Activated T-helper 1 cell treated with anti-CD3 and anti-CD28 coated beads, Interleukin-12 subunit alpha, Interleukin-12 subunit beta, Interleukin-2, Interleukin-4 antibody, amounts not matched to agents 30 ng/mL and 10 ng/mL and 1 ng/mL, durations not matched to agents 14 hours and 24 hours and 36 hours (primary cell): Measurements from ENCODE around the gene NEK7. TPM values are rescaled to one million over a fixed set of nuclear protein-coding genes. Genes with fewer than 3 reads are reported as not detected.
"Not testable (repeated sequence)": the region's sequence is repeated elsewhere in the genome, so short reads cannot be mapped to it uniquely, and the experiment has no call there.

Experiments used
- DNase-seq: peaks from one replicate; pipeline ENCODE4 v3.0.0; 2021; ENCODE audit warnings: low spot score
- H3K27ac Mint-ChIP-seq: one replicate; pipeline ENCODE4 v1.8.0; 2021; ENCODE audit warnings: mild to moderate bottlenecking, mixed read lengths
- H3K27me3 Mint-ChIP-seq: one replicate; pipeline ENCODE4 v1.8.0; 2022; ENCODE audit warnings: mild to moderate bottlenecking, moderate library complexity, mixed read lengths; ENCODE audit not compliant: insufficient read depth
- H3K36me3 Mint-ChIP-seq: one replicate; pipeline ENCODE4 v1.8.0; 2021; ENCODE audit warnings: low read depth, mixed read lengths
- H3K4me1 Mint-ChIP-seq: one replicate; pipeline ENCODE4 v1.8.0; 2021; ENCODE audit warnings: low read depth, mixed read lengths
- H3K4me3 Mint-ChIP-seq: one replicate; pipeline ENCODE4 v1.8.0; 2021; ENCODE audit warnings: mild to moderate bottlenecking, moderate library complexity, mixed read lengths
- H3K9me3 Mint-ChIP-seq: one replicate; pipeline ENCODE4 v1.8.0; 2021; ENCODE audit warnings: mixed read lengths
- intact Hi-C: fragments of 100-400 bp; cut with micrococcal nuclease; formaldehyde crosslinking; loops from one replicate; pipeline ENCODE4 v1.15.1; 2024
- total RNA-seq: library from RNA; stranded (reverse); gene quantifications from 2 replicates; pipeline ENCODE4 v1.2.3, GENCODE V29; 2022

NEK7 gene
- total RNA-seq, 1 donor from 2014 or later: 71.8 TPM

DNA sequence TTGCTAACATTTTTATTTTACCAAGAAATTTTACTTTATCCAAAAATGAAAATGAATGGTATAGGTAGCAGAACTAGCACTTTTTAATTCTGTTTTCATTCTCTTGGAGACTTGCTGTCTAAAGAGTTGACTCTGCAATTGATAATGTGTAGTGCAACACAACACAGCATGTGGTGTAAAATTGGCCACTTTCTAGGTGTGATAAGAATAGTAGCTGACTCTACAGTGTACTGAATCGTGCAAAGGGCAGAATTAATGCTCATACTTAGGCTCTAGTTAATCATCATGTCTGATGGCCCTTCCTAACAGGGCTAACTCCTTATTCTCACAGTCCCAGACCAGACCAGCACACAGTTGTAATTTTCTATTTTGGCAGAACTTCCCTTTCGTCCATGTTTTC is 140.5 kb downstream of the NEK7 start:
- H3K27ac Mint-ChIP-seq: no peak overlapping the region
- peaks cover 20% of the 10 kb centered on the region for H3K36me3 Mint-ChIP-seq
- H3K27me3 Mint-ChIP-seq: no peaks in the 10 kb centered on the region
- no peaks in the 10 kb centered on the region for H3K9me3 Mint-ChIP-seq
- DNase-seq: no peak
- intact Hi-C loops: no loop called here
- H3K4me1 Mint-ChIP-seq: no peaks in the 10 kb centered on the region
- H3K4me3 Mint-ChIP-seq: no peak overlapping the region

- intact Hi-C loops: no loop called here
- Mint-ChIP-seq H3K9me3 (no peaks in the 10 kb centered on the region), H3K4me1 (no peaks in the 10 kb centered on the region), H3K4me3 (no peak overlapping the region), H3K27me3 (no peaks in the 10 kb centered on the region), H3K36me3 (peaks cover 21% of the 10 kb centered on the region), H3K27ac (no peak overlapping the region)
- DNase-seq: no peak
These were observed 141.8 kb downstream of the NEK7 start for GRCh38 chr1:198298640-198299039.

DNA sequence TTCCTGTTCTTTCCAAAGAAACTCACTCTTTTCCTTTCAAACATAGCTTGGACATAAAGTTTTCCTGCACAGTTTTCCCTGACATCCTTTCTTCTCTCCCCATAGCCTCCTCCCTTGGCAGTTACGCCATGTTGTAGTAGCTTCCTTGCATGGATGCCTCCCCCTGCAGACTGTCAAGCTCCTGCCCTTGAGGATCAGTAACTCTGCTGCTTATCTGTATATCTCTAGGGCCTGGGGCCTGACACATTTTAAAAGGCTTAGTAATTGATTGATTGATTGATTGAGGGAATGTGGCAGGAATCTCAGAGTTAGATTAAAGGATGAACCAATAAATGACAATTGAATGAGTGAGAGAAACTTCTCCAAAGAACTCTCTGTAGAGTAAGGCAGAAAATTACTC is 143.7 kb downstream of the NEK7 start:
- Mint-ChIP-seq H3K4me1 (no peaks in the 10 kb centered on the region), H3K9me3 (no peaks in the 10 kb centered on the region), H3K27ac (no peak overlapping the region), H3K27me3 (no peaks in the 10 kb centered on the region), H3K36me3 (peaks cover 21% of the 10 kb centered on the region), H3K4me3 (no peak overlapping the region)
- intact Hi-C loops: no loop called here
- no peak for DNase-seq

GRCh38 chr1:198304431-198304830 is 147.6 kb downstream of the NEK7 start:
- Mint-ChIP-seq H3K4me1 (no peaks in the 10 kb centered on the region), H3K36me3 (peaks cover 20% of the 10 kb centered on the region), H3K27ac (no peak overlapping the region), H3K9me3 (peaks cover 4% of the 10 kb centered on the region), H3K27me3 (no peaks in the 10 kb centered on the region), H3K4me3 (no peak overlapping the region)
- intact Hi-C loops: no loop called here
- no peak for DNase-seq

- peaks cover 29% of the 10 kb centered on the region for H3K36me3 Mint-ChIP-seq
- H3K9me3 Mint-ChIP-seq, H3K27ac Mint-ChIP-seq, H3K4me3 Mint-ChIP-seq, intact Hi-C loops, H3K27me3 Mint-ChIP-seq, DNase-seq: not testable (repeated sequence)
- peaks cover 23% of the 10 kb centered on the region for H3K4me1 Mint-ChIP-seq
These were observed 158.0 kb downstream of the NEK7 start for GRCh38 chr1:198314817-198315216.

DNA sequence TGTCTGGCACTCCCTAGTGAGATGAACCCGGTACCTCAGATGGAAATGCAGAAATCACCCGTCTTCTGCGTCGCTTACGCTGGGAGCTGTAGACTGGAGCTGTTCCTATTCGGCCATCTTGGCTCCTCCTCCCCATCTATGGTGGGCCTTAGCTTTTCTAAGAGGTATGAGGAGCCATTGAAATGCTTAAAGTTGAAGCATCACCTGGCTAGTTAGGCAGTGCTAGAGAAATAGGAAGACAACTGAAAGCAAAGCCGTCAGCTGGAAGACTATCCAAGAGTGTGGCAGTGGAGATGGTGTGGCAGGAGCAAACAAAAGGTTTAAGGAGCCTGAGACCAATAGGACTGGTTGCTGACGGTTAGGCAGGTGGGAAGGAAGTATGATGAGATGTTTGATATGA is 158.5 kb downstream of the NEK7 start:
- Mint-ChIP-seq H3K27ac (peak overlapping the region; percentile 12), H3K36me3 (peaks cover 28% of the 10 kb centered on the region), H3K4me1 (peaks cover 23% of the 10 kb centered on the region)
- intact Hi-C loops, H3K27me3 Mint-ChIP-seq, DNase-seq, H3K9me3 Mint-ChIP-seq, H3K4me3 Mint-ChIP-seq: not testable (repeated sequence)

DNA sequence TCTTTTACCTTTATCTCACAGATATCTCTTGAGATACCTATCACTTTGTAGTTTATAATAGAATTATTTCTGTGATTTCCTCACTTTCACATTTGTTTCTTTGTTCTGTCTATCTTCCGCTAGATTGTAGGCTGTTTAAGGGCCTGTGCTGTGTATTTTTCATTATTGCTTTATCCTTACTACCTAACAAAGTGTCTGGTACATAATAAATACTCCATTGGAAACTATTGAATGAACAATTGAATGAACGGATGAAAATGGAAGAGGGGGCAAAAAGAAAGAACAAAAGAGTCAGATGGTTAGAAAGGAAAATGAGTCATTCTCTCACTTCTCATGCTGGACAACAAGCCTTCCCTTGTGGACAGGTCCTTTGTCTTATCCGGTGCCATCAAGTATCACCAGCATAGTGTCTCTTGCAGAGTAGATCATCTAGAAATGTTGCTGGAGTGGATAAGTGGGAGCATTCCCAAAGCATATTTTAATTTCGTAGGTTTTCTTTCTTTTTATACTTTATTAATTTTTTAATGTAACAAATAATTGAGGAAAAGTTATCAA is 159.8 kb downstream of the NEK7 start:
- Mint-ChIP-seq H3K4me3 (no peak overlapping the region), H3K27ac (no peak overlapping the region), H3K9me3 (no peaks in the 10 kb centered on the region), H3K4me1 (peaks cover 23% of the 10 kb centered on the region), H3K36me3 (peaks cover 31% of the 10 kb centered on the region), H3K27me3 (no peaks in the 10 kb centered on the region)
- DNase-seq: no peak
- intact Hi-C loops: no loop called here

DNA sequence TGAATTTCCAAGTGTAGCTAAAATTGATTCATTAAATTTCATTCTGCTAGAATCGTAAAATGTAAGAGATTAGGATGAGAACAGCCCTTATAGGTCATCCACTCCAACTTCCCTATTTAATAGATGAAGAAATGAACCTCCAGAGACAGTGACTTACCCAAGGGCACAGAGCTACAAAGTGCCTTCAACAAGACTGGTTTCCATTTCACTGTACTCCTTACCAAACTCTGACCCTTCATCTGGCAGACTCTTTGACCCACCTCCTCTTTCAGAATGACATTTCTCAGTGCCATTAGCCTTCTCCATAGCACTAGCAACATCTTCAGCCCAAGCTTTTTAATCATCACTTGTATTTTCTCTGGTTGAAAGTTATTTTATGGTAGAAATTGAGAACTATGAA is 161.3 kb downstream of the NEK7 start:
- H3K9me3 Mint-ChIP-seq: no peaks in the 10 kb centered on the region
- no peak overlapping the region for H3K4me3 Mint-ChIP-seq
- no peaks in the 10 kb centered on the region for H3K27me3 Mint-ChIP-seq
- H3K36me3 Mint-ChIP-seq: peaks cover 28% of the 10 kb centered on the region
- H3K27ac Mint-ChIP-seq: no peak overlapping the region
- no peak for DNase-seq
- intact Hi-C loops: no loop called here
- peaks cover 23% of the 10 kb centered on the region for H3K4me1 Mint-ChIP-seq

DNA sequence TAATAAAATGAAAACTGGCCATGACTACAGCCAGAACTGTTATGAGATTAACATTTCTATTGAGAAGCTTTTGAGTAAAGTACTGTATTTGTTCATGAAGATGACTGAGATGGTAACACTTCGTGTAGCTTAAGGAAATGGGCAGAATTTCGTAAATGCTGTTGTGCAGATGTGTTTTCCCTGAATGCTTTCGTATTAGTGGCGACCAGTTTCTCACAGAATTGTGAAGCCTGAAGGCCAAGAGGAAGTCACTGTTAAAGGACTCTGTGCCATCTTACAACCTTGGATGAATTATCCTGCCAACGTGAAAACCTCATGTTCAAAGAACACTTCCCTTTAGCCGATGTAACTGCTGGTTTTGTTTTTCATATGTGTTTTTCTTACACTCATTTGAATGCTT is 164.0 kb downstream of the NEK7 start:
- Mint-ChIP-seq H3K4me3 (no peak overlapping the region), H3K27ac (no peak overlapping the region), H3K9me3 (no peaks in the 10 kb centered on the region), H3K27me3 (no peaks in the 10 kb centered on the region), H3K36me3 (peaks cover 20% of the 10 kb centered on the region), H3K4me1 (peaks cover 21% of the 10 kb centered on the region)
- DNase-seq: no peak
- intact Hi-C loops: no loop called here

DNA sequence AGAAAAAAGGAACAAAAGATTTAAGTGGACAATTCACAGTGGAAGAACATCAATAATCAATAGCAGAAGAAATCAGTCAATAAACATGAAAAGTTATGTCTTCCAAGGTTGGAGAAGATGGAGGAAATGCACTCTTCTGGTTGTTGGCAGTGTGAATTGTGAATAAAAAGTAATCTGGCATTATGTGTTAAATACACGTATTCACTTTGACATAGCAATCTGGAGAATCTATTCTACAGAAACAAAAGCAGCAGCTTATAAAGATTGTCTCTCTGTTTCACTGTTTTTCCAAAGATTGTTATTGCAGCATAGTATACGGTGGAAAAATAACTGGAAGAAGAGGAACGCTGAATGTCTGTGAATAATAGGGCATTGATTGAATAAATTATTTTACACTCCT is 169.4 kb downstream of the NEK7 start:
- no peaks in the 10 kb centered on the region for H3K4me1 Mint-ChIP-seq
- H3K27me3 Mint-ChIP-seq: peaks cover 6% of the 10 kb centered on the region
- no peak overlapping the region for H3K27ac Mint-ChIP-seq
- no peaks in the 10 kb centered on the region for H3K36me3 Mint-ChIP-seq
- intact Hi-C loops: no loop called here
- no peak overlapping the region for H3K4me3 Mint-ChIP-seq
- no peak for DNase-seq
- no peaks in the 10 kb centered on the region for H3K9me3 Mint-ChIP-seq

GRCh38 chr1:198326915-198327314 is 170.1 kb downstream of the NEK7 start:
- H3K4me3 Mint-ChIP-seq: no peak overlapping the region

GRCh38 chr1:198328458-198329032 is 171.7 kb downstream of the NEK7 start:
- intact Hi-C loops: no loop called here
- Mint-ChIP-seq H3K4me1 (no peaks in the 10 kb centered on the region), H3K27ac (no peak overlapping the region), H3K4me3 (no peak overlapping the region), H3K9me3 (no peaks in the 10 kb centered on the region), H3K27me3 (peaks cover 15% of the 10 kb centered on the region), H3K36me3 (no peaks in the 10 kb centered on the region)
- DNase-seq: no peak

More at GRCh38 chr1:198326915-198327314, 170.1 kb downstream of the NEK7 start:
- intact Hi-C loops: no loop called here
- no peaks in the 10 kb centered on the region for H3K4me1 Mint-ChIP-seq
- H3K27ac Mint-ChIP-seq: no peak overlapping the region
- H3K9me3 Mint-ChIP-seq: no peaks in the 10 kb centered on the region
- DNase-seq: no peak
- no peaks in the 10 kb centered on the region for H3K36me3 Mint-ChIP-seq
- peaks cover 8% of the 10 kb centered on the region for H3K27me3 Mint-ChIP-seq

DNA sequence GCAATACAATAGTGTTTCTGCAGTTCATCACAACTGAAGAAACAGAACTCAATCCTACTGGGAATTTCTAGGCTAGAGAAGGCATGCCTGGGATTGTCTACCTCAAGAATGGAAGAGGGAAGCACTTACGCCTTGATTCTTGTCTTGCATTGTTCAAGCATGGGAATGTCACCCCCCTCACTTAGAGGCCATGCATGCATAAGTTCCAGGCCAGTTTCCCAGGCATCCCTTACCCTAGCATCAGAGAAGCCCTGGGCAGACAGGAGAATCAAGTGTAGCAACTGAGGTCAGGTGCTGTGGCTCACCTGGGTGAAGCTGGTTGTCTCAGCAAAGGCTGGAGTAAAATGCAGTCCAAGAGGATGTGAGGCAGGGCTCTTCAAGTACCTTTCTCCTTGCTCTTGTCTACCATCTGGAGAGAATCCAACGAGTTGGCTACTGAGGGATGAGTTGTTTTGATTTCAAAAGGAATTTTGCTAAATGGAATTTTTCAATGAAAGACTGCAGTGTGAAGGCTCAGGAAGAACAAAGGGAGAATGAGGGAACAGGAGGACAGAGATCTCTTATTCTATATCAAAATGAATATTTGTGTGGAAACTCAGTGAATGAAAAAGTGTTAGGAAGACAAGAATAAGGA is 174.3 kb downstream of the NEK7 start:
- Mint-ChIP-seq H3K36me3 (no peaks in the 10 kb centered on the region), H3K27me3 (peaks cover 12% of the 10 kb centered on the region), H3K27ac (no peak overlapping the region), H3K9me3 (peaks cover 5% of the 10 kb centered on the region), H3K4me1 (no peaks in the 10 kb centered on the region), H3K4me3 (no peak overlapping the region)
- DNase-seq: no peak
- intact Hi-C loops: no loop called here
